HTR-8/SVneo (cell line): ENCODE results near the gene FOXO3.
"Not testable (repeated sequence)": the region's sequence is repeated elsewhere in the genome, so short reads cannot be mapped to it uniquely, and the experiment has no call there.

Experiments
- DNase-seq: peaks from one replicate; pipeline ENCODE4 v3.0.0; 2011; ENCODE audit warnings: low spot score, mixed read lengths; ENCODE audit not compliant: insufficient read length
- FAIRE-seq: peaks from 2 replicates; lab custom pipeline; 2011; peaks lifted over from hg19 to GRCh38; lab: Jason Lieb, UNC

Gene FOXO3

GRCh38 chr6:108672641-108673040 lies 111.9 kb downstream of the FOXO3 start:
- FAIRE-seq: no peak

DNA sequence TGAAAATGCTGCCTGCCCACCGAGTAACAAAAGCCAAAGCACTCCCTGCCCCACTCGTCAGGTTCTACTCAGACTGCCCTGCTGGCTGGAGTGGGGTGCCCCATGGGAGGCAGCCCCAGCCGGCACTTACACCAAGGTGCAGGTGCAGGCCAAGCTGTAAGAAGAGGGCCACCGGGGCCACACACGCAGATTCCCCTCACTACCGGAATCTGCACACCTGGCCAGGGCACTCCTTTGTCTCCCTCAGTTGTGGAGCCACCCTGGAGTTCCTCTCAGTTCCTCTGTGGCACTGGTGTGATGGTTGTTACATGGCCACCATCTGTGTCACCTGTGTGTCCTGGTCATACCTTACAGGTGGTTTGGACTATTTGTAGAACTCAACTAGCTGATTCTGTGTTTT lies 112.4 kb downstream of the FOXO3 start:
- DNase-seq: no peak
- no peak for FAIRE-seq

More at GRCh38 chr6:108672641-108673040, 111.9 kb downstream of the FOXO3 start:
- DNase-seq: no peak

GRCh38 chr6:108673602-108674001 lies 112.9 kb downstream of the FOXO3 start:
- FAIRE-seq (no peak), DNase-seq (no peak)

GRCh38 chr6:108675226-108676200 lies 114.8 kb downstream of the FOXO3 start:
- FAIRE-seq (no peak), DNase-seq (no peak)

GRCh38 chr6:108676555-108676954 lies 115.8 kb downstream of the FOXO3 start:
- FAIRE-seq (no peak), DNase-seq (no peak)

GRCh38 chr6:108677357-108677756 lies 116.6 kb downstream of the FOXO3 start:
- DNase-seq (no peak), FAIRE-seq (no peak)

DNA sequence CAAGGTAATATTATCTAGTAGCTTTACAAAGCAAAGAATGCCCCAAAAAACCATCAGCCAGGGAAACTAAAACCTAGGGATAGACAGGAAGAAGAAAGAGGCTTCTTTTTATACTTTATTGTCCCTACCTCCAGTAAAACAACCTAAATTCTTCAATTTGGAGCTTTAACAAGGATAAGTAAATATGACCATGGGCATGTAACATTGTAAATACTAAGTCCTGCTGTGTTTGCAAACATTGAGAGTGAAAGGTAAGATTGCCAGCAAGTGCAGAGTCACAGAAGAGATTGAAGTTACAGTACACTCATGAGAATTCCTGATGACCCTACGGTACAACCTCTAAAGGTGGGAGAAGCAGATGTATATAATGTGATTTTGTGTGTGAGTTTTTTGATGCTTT lies 117.2 kb downstream of the FOXO3 start:
- FAIRE-seq: no peak
- no peak for DNase-seq

GRCh38 chr6:108680314-108680713 lies 119.6 kb downstream of the FOXO3 start:
- not testable (repeated sequence) for DNase-seq, FAIRE-seq

GRCh38 chr6:108681721-108682120 lies 121.0 kb downstream of the FOXO3 start:
- DNase-seq, FAIRE-seq: not testable (repeated sequence)

DNA sequence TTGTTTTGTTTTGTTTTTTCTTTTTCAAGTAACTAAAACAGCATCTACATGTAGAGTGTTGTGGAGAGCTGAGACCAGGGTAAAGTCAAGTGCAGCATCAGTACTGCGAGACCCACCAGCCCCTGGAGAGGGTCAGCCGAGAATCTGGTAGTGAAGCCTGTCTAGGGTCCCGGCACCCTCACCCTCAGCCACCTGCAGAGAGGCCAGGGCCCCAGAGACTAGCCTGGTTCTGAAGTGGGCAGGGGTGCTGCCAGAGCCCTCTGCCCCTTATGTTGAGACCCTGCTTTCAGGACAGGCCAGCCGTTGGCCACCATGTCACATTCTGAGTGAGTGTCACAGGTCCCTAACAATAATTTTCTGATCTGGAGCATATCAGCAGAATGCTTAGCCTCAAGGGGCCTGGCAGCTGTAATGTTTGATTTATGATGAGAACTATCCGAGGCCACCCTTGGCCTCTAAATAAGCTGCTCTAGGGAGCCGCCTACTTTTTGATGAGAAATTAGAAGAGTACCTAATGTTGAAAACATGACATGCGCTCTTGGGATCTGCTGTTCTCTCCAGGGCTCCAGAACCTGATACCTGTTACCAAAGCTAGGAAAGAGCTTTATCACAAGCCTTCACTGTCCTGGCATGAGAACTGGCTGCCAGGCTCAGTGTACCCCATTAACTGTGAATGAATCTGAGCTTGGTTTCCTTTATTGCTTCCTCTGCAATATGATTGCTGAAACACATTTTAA lies 121.8 kb downstream of the FOXO3 start:
- FAIRE-seq, DNase-seq: not testable (repeated sequence)

DNA sequence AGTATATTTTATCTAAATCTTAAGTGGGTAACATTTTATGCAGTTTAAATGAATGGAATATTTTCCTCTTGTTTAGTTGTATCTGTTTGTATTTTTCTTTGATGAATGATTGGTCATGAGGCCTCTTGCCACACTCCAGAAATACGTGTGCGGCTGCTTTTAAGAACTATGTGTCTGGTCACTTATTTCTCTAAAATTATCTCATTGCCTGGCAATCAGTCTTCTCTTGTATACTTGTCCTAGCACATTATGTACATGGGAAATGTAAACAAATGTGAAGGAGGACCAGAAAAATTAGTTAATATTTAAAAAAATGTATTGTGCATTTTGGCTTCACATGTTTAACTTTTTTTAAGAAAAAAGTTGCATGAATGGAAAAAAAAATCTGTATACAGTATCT lies 123.3 kb downstream of the FOXO3 start:
- not testable (repeated sequence) for FAIRE-seq, DNase-seq

DNA sequence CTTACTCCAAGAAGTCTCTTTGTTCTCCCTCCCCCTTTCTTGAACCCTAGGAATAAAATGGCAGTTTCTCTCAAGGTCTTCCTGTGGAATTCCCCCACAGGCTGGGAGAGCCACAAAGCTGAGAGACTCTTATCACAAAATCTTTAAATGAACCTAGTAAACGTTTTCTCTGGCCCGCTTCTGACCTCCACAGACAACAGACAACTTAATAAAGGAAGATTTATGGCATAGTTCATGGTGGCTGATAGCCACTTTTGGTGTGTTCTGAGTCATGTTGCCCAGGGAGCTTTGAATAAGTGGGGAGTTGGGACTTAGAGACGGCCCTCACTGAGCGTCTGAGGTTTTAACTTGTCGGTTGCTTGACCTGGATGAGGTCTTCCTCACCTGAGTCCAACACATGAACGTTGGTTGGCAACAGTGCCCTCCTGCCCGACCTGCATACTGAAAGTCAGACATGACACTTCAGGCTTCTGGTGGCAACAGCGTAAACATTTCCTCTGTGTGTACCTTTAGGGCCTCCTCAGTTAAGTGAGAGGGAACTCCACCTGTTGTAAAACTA lies 124.1 kb downstream of the FOXO3 start:
- DNase-seq: peak; percentile 65
- no peak for FAIRE-seq

DNA sequence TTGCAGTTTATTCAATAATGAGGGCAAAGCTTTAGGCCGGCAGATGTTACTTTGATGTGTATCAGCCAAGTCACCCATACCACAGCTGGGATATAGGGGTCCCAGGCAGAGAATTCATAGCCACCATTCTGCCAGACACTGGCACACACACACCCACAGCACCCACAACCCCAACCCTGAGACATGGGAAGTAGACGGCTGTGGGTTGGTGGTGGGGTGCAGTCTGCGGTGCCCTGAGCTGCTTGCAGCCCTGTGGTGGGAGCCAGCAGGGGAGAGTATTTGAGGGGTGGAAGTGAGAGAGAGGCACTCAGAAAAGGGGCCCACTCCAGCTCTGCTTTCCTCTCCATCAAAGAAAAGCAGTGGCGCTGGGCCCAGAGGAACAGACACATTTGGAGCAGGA lies 125.3 kb downstream of the FOXO3 start:
- no peak for FAIRE-seq
- DNase-seq: no peak

DNA sequence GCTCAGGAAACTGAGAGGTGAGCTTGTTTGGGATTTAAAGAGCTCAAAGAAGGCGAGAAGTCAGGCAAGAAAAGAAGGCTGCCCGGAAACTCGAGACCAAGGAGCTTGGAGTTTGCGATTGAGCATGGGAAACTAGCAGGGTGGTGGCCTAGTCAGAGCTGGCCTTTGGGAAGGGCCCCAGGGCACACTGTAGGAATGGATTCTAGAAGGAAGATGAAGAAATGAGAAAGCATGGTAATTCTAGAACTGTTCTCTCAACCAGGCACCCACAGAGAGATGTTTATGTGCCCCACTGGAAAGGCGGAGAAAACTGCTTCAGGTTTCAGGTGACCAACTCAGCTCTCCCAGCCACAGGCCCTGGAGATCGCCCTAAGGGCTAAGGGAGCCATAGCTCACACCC lies 126.2 kb downstream of the FOXO3 start:
- FAIRE-seq: no peak
- DNase-seq: no peak

GRCh38 chr6:108687921-108688320 lies 127.2 kb downstream of the FOXO3 start:
- no peak for DNase-seq
- FAIRE-seq: no peak

GRCh38 chr6:108689272-108690161 lies 128.8 kb downstream of the FOXO3 start:
- FAIRE-seq (peak; percentile 86), DNase-seq (peak; percentile 88)

GRCh38 chr6:108690326-108691049 lies 129.8 kb downstream of the FOXO3 start:
- DNase-seq: no peak
- no peak for FAIRE-seq

DNA sequence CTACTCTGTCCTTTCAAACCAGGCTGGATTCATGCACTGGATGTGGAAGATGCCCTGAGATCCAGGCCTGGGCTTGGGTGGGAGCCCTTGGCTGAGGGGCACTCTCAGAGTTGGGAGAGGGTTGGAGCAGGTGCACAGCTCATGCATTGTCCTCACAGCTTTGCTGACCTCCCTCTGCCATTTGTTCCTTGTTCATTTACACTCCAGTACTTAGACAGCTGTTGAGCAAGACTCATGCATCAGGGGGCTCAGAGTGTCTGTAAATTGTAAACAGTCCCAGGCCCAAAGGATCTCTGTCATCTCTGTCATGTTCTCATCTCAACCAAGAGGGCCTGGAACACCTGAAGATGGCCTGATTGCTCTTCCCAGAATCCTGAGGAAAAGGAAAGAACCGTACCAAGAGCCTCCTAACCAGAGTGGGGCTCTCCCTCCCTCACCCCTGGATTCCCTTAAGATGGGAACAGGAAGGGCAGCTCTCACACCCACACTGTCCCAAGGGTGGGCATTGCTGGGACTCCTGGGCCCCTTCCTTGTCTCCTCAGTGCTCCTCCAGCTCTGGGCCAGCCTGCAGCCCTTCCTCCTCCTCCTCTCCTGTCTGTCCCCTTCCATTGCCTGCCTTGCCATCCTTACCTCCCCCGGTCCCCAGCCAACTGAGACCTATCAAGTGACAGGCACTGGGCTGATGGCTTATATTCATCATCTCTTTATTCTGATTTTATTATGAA lies 132.9 kb downstream of the FOXO3 start:
- FAIRE-seq (no peak), DNase-seq (no peak)
